GM18870 (cell line): ENCODE measurements around the gene UNK.
"Not testable (repeated sequence)": the region's sequence is repeated elsewhere in the genome, so short reads cannot be mapped to it uniquely, and the experiment has no call there.

Experiments used
- ATAC-seq: cut with Tn5 transposase; IDR thresholded peaks from one replicate; pipeline ENCODE4 v1.9.1; 2021; ENCODE audit warnings: moderate library complexity; ENCODE audit not compliant: unreplicated experiment

The UNK gene

DNA sequence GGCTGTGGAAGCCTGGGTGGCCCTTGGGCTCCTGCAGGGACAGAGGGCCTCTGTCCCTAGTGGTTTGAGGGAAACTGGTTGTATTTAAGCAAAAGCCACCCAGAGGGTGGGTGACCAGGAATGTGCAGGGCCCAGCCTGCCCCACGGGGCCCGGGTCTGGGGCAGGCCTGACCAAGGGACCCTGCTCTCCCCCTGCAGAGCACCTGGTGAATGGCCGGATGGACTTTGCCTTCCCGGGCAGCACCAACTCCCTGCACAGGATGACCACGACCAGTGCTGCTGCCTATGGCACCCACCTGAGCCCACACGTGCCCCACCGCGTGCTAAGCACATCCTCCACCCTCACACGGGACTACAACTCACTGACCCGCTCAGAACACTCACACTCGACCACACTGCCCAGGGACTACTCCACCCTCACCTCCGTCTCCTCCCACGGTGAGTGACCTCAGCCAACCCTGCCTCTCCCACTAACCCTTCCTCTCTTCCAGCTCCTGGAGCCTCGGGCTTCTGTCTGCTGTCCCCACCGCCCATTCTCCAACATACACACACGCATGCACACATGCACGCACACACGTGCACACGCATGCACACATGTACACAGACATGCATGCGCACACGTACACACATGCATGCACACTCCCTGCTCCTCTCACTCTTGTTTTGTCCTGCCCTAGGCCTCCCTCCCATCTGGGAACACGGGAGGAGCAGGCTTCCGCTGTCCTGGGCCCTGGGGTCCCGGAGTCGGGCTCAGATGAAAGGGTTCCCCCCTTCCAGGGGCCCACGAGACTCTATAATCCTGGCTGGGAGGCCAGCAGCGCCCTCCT lies 30.0 kb upstream of the UNK start:
- no peak for ATAC-seq

DNA sequence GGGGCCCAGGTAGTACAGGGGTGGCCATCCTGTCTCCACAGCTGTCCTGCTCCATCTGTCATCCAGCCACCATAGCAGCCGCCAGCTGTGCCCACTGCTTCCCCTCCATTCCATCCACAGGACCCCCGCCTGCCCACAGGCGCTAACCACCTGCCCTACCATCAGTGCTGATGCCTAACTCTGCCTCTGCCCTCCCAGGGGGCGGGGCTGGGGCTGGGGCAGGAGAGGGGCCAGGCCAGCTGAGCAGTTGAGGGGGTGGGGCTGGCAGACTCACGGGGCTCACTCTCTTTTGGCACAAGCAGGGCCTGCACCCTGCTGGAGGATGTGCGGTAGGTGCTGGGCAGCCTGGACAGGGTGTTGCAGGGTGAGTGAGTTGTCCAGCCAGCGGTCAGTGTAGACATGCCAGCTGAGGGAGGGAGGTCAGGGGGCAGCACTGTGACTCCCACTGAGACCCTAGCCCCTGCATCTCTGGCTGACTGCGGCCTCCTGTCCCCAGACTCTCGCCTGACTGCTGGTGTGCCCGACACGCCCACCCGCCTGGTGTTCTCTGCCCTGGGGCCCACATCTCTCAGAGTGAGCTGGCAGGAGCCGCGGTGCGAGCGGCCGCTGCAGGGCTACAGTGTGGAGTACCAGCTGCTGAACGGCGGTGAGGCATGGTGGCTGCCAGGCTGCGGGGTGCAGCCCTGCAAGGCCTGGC lies 29.3 kb upstream of the UNK start:
- no peak for ATAC-seq

DNA sequence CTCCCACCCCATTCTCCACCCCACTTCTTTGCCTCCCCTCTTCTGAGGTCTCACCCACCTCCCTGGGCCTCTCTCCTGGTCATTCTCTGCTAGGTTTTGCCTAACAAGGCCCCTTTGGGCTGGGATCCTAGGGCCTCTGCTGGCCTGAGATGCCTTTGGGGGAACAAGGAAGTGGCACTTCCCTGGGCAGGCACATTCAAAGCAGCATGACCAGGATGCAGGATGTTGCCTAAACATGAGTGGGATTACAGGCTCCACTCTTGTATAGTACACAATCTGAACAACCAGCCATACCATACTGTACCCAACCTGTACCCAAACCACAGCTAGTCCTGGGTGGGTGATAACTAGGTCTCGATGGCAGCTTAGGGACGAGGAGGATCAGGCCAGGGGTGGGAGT lies 28.6 kb upstream of the UNK start:
- ATAC-seq: no peak

DNA sequence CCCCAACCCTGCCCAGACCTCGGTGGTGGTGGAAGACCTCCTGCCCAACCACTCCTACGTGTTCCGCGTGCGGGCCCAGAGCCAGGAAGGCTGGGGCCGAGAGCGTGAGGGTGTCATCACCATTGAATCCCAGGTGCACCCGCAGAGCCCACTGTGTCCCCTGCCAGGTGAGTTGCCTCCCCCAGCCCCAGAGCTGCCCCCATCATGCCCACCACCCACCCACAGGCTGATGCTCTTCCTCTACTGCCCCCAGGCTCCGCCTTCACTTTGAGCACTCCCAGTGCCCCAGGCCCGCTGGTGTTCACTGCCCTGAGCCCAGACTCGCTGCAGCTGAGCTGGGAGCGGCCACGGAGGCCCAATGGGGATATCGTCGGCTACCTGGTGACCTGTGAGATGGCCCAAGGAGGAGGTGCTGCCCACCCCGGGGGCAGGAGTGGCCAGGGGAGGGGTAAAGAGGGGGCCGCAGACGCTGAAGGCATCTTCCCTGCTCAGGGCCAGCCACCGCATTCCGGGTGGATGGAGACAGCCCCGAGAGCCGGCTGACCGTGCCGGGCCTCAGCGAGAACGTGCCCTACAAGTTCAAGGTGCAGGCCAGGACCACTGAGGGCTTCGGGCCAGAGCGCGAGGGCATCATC lies 28.0 kb upstream of the UNK start:
- ATAC-seq: no peak

DNA sequence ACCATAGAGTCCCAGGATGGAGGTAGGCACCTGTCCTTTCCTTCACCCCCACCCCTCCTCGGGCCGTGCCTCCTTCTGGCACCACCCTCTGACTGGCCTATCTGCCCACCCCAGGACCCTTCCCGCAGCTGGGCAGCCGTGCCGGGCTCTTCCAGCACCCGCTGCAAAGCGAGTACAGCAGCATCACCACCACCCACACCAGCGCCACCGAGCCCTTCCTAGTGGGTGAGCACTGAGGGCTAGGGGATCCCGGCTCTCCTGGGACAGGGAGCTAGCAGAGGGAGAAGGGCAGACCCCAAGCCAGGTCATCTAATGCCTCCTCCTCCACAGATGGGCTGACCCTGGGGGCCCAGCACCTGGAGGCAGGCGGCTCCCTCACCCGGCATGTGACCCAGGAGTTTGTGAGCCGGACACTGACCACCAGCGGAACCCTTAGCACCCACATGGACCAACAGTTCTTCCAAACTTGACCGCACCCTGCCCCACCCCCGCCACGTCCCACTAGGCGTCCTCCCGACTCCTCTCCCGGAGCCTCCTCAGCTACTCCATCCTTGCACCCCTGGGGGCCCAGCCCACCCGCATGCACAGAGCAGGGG lies 27.4 kb upstream of the UNK start:
- ATAC-seq: no peak

DNA sequence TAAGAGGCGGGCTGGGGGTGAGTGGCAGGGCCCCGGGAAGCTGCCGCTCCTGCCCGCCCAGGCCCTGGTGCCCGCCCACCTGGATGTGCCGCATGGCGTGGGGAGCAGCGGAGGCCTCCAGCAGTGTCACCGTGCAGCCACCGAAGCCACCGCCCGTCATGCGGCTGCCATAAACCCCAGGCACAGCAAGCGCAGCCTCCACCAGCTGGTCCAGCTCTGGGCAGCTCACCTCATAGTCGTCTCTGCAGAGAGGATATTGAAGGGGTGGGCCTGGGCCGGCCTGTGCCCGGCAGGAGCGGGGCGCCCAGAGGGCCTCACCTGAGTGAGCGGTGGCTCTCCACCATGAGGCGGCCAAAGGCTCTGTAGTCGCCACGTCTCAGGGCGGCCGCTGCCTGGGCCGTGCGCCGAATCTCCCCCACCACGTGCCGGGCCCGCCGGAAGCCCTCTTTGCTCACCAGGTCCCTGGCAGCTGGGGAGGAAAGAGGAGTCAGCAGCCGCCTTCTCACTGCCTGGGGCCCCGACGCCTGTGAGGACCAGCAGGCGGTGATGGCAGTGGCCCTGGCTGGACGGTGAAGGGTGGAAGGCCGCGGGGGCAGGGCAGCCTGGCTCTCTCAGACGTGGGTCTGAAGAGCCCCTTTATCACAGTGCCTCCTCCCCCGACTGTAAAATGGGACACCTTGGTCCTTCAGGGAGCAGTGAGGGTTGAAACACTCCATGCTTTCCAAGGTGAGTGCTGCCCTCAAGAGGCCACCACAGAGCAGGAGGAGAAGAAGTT lies 26.3 kb upstream of the UNK start:
- no peak for ATAC-seq

DNA sequence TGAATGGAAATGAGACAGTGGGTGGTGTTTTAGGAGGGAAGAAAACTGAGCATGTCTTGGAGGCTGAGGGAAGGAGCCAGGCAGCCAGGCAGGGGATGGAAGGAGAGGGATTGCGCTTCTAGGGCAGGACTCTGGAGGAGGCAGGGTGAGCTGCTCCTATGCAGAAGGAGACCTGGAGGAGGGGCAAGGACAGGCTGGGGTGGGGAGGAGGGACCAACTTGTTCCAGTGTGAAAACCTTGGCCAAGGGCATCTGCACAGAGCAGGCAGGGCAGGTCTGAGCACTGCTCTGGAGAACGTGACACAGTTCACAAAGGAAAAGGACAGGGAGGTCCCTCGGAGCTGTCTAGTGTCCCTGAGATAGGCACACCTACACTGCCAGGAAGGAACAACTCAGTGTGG lies 25.1 kb upstream of the UNK start:
- ATAC-seq: no peak

DNA sequence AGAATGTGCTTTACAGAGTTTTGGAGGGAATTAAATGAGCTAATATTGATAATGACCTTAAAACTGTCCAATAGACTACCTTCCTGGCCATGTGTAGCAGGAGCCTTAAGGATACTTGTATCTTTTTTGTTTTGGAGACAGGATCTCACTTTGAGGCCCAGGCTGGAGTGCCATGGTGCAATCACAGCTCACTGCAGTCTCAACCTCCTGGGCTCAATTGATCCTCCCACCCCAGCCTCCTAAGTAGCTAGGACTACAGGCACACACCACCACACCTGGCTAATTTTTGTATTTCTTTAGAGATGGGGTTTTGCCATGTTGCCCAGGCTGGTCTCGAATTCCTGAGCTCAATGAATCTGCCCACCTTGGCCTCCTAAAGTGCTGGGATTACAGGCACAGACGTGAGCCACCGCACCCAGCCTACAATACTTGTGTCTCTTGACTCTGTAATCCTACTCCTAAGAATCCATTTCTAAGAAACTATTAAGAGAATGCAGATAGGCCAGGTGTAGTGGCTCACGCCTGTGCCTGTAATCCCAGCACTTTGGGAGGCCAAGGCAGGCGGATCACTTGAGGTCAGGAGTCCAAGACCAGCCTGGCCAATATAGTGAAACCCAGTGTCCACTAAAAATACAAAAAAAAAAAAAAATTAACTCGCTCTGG lies 24.5 kb upstream of the UNK start:
- ATAC-seq: not testable (repeated sequence)

DNA sequence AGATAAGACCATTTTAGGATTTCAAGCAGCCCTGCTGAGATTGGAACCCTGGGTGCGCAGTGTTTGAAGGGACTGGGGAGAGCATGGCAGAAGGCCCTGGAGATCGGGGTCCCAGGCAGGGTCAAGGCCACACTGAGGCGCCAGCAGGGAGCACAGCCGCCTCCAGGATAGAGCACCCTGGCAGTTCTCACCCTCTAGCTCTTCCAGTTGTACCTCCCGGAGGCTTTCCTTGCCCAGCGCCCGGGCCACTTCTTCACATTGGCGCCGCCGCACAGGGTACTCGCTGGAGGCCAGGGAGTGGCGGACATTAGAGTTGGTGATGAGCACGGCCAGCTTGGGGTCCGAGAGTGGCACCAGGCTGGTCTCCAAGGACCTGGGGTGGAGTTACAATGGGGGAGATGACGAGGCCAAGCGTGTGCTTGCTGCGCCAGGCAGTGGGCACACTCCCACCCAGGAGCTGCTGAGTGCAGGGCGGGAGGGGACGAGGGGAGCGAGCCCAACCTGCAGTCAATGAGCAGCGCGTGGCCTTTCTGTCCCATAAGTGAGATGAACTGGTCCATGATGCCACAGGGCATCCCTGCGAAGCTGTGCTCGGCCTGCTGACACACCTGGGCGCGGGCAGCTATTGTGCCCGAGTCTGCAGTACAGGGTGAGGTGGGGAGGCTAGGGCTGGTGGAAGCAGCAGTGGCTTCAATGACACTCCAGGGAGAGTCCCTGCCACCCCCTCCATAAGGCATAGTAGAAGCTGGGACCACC lies 21.9 kb upstream of the UNK start:
- ATAC-seq: no peak

DNA sequence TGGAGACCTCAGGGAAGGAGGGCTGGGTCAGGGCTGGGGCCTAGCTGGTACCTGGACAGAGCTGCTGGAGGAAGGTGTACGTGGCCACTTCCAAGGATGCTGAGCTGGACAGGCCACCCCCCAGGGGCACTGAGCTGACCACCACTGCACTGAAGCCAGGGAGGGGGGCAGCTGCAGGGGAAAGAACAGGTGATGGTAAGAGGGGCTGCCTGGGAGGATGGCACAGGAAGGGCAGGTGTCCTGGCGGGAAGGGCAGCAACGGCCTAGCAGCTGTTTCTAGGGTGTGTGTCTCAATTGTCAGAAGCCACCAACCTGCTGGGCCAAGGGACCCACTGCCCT lies 21.4 kb upstream of the UNK start:
- no peak for ATAC-seq

DNA sequence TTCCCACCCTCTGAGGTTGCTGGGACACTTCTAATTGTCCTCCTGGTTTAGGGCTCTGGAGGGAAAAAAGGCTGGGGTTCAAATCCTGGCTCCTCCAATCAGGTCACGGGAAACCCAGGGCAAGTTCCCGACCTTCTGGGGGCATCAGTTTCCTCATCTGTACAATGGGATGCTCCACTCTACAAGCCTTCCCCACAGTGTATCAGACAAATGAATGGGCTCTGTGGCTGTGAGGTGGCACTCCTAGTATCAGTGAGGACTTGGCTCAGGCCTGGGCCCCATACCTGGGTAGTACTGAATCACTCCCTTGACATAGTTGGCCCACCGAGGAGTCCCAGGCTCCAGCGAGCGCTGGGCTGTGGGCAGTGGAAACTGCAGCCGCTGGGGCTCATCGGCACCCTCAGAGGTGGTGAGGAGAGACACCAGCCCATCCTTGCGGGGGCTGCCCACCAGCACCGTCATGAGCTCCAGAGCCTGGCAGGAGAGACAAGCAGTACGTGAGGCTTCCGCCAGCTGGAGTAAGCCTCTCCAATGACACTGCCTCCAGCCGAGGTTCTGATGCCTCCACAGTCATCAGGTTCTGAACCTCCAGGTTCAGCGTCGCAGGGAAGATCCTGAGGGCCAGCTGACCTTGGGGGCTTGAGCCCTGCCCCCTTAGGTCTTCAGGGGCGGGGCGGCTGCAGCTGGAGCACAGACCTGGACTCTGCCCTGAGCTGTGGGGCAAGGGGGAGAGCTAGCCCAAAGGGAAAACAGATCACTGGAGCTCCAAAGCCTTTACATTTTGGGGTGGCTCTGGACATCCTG lies 20.8 kb upstream of the UNK start:
- ATAC-seq: no peak

DNA sequence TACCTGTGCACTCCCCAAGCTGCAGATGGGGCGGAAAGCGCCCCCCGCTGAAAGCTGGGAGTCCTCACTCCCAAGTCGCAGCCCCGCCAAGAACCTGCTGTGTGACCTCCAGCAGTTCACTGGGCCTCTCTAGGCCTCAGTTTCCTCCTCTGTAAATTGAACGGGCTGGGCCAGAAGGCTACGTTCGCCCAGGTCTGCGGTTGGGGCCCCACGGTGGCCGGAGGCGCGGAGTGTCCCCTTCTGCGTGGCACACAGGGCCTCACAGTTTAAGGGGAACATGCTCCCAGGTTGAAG lies 20.2 kb upstream of the UNK start:
- no peak for ATAC-seq

DNA sequence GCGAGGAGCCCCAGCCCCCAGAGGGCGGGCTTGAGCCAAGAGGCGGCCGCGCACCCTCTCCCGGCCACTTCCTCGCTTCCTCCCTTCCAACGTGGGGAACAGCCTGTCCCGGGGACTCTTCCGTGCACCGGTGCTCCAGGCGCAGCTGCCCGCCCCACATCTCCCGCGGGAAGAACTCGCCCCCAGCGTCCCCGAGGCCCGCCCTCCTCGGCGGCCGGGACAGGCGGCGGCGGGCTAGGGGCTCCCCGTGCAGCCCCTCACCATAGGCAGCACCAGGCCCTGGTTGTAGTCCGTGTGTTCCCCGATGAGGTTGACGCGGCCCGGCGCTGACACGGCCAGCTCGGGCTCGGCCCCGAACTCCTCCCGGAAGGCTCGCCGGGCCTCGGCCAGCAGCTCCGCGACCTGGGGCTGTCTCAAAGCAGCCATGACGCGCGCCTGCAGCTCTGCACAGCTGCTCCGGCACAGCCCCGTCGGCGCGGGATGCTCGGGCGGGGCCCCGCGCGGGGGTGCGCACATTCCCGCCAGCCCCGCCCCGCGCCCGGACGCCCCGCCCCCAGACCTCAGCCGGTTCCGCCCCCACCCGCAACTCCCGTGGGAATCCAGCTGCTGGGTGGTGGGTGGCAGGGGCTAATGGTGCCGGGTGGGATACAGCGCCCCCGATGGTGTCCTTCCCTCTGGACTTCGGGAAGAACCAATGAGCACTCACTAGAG lies 19.7 kb upstream of the UNK start, which contains the start of gene GALK1:
Gene GALK1 (minus strand): TSS at position 482 of the 711 bp plus-strand sequence. CDS start 56 bp downstream, at position 426.
- no peak for ATAC-seq

DNA sequence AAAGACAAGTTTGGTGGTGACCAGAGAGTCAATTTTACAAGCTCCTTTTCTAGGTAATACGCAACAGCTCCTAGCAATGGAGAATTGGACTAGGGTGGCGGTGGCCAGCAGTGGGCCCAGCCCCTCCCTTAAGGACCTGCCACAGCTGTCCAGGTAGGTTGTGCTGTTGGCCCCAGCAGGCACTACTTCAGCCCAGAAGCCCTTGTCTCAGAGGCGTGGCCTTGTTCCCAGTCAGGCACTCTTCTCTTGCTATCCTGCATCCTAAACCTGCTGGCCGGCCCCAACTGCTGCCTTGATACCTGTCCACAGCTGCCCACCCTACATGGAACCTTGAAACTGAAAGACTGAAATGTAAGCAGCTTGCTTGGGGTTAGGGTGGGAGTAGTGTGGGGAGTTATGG lies 18.6 kb upstream of the UNK start:
- ATAC-seq: no peak

DNA sequence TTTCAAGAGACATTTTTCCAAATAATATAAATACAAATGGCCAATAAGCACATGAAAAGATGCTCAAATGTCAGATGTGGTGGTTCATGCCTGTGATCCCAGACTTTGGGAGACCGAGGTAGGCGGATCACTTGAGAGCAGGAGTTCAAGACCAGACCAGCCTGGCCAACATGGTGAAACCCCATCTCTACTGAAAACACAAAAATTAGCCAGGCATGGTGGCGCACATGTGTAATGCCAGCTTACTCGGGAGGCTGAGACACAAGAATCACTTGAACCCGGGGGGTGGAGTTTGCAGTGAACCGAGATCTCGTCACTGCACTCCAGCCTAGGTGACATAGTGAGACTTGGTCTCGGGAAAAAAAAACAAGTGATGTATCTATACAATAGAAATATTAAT lies 16.7 kb upstream of the UNK start:
- ATAC-seq: no peak

DNA sequence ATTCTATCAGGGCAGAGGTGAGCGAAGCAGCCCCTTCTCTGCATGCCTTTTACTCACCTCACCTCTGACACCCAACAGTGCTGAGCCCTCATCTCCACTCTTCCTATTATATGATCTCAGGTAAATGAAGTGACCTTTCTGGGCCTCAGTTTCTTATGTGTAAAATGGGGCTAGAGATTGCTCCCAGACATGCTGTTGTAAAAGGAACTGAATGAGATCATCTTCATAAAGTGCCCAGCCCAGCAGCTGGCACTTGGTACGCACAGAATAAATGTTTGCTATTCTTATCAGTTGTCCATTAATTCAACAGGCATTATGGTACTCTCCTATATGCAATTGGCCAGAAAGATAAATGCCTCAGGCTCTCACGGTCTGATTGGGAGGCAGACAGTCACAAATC lies 15.1 kb upstream of the UNK start:
- no peak for ATAC-seq

DNA sequence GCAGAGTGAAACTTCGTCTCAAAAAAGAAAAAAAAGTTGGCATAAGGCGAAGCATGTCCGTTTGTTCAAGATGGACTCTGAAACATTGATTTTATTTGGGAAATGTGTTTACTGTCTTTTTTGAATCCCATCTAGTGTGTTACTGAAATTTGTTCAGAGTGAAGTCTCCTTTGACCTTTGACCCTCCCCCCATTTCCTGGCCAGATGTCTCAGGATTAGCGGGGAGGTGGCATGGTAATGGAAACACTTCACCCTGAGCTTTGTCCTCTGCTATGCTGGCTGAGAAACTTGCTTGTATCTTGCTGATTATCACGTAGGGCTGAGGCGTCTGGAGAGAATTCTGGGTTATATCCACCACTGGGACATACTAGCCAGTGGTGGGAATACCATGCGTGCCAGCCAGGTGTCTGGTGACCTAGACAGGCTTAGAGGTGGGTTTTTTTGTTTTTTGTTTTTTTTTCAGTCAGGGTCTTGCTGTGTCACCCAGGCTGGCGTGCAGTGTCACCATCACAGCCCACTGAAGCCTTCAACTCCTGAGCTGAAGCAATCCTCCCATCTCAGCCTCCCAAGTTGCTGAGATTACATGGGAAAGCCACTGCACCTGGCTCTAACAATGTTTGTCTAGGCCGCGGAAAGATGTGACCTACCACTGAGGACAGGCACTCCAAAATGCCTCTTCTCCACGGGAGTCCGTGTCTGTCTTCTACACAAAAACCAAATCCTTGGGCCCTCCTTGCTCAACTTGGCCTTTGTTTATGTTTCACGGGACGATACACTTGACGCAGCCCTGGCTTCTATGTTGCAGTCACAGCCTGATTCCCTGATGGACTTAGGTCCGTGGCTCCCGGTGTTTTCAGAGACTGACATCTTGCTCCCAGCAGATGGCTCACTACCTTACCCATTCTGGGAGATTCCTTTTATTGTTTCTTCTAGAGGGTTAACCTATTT lies 13.0 kb upstream of the UNK start:
- no peak for ATAC-seq
